Astrocyte (in vitro differentiated cells and primary cell): ENCODE results near the gene CA12. TPM values are rescaled to one million over a fixed set of nuclear protein-coding genes. Genes with fewer than 3 reads are reported as not detected.
A peak's percentile ranks its signal among the peaks of the same experiment; 100 is the strongest.

Experiments used
- DNase-seq: peaks from one replicate; pipeline ENCODE4 v3.0.0-alpha.2; 2010; ENCODE audit warnings: low read depth
- FAIRE-seq: peaks from 2 replicates; lab custom pipeline; 2011; peaks lifted over from hg19 to GRCh38; lab: Jason Lieb, UNC
- H2AFZ ChIP-seq: 2 replicates; pipeline ENCODE4 v1.6.0; 2012; ENCODE audit warnings: low read depth, low read length, inconsistent platforms
- H3K27ac ChIP-seq: 2 replicates; pipeline ENCODE4 v1.5.1; 2011; ENCODE audit warnings: low read depth, low read length, inconsistent platforms
- H3K27me3 ChIP-seq: 2 replicates; pipeline ENCODE4 v1.6.0; 2011; ENCODE audit warnings: low read length, inconsistent platforms; ENCODE audit not compliant: insufficient read depth
- H3K36me3 ChIP-seq: 2 replicates; pipeline ENCODE4 v1.5.1; 2011; ENCODE audit warnings: low read length, inconsistent platforms; ENCODE audit not compliant: insufficient read depth
- H3K4me1 ChIP-seq: 2 replicates; pipeline ENCODE4 v1.5.1; 2011; ENCODE audit warnings: low read length, inconsistent platforms; ENCODE audit not compliant: insufficient read depth
- H3K4me2 ChIP-seq: 2 replicates; pipeline ENCODE4 v1.6.0; 2012; ENCODE audit warnings: low read length, inconsistent platforms
- H3K4me3 ChIP-seq: 2 replicates; pipeline ENCODE4 v1.5.1; 2011; ENCODE audit warnings: low read depth, mild to moderate bottlenecking, low read length, inconsistent platforms; ENCODE audit not compliant: insufficient read depth
- H3K79me2 ChIP-seq: 2 replicates; pipeline ENCODE4 v1.6.0; 2012; ENCODE audit warnings: mild to moderate bottlenecking, low read length, inconsistent platforms; ENCODE audit not compliant: insufficient read depth
- H3K9ac ChIP-seq: 2 replicates; pipeline ENCODE4 v1.6.0; 2012; ENCODE audit warnings: mild to moderate bottlenecking, low read length, inconsistent platforms
- H3K9me3 ChIP-seq: 2 replicates; pipeline ENCODE4 v1.5.1; 2012; ENCODE audit warnings: low read depth, mild to moderate bottlenecking, low read length, inconsistent platforms; ENCODE audit not compliant: insufficient read depth
- H4K20me1 ChIP-seq: 2 replicates; pipeline ENCODE4 v1.6.0; 2012; ENCODE audit warnings: low read length, inconsistent platforms; ENCODE audit not compliant: insufficient read depth
- H3K27ac Mint-ChIP-seq: one replicate; pipeline ENCODE4 v1.8.0; 2021; ENCODE audit warnings: mild to moderate bottlenecking, mixed read lengths; ENCODE audit not compliant: unreplicated experiment
- H3K27me3 Mint-ChIP-seq: one replicate; pipeline ENCODE4 v1.8.0; 2021; ENCODE audit warnings: low read depth, mixed read lengths; ENCODE audit not compliant: unreplicated experiment
- H3K36me3 Mint-ChIP-seq: one replicate; pipeline ENCODE4 v1.8.0; 2021; ENCODE audit warnings: low read depth, mixed read lengths; ENCODE audit not compliant: unreplicated experiment
- H3K4me1 Mint-ChIP-seq: one replicate; pipeline ENCODE4 v1.8.0; 2021; ENCODE audit warnings: low read depth, mixed read lengths; ENCODE audit not compliant: unreplicated experiment
- H3K4me3 Mint-ChIP-seq: one replicate; pipeline ENCODE4 v1.8.0; 2021; ENCODE audit warnings: mild to moderate bottlenecking, moderate library complexity, mixed read lengths; ENCODE audit not compliant: unreplicated experiment
- H3K9me3 Mint-ChIP-seq: one replicate; pipeline ENCODE4 v1.8.0; 2021; ENCODE audit warnings: mild to moderate bottlenecking, mixed read lengths; ENCODE audit not compliant: unreplicated experiment
- EZH2 ChIP-seq: IDR thresholded peaks from 2 replicates; pipeline ENCODE4 v1.6.1; 2012; ENCODE audit warnings: mild to moderate bottlenecking, low read length, inconsistent platforms; ENCODE audit not compliant: insufficient read depth
- total RNA-seq: library from RNA; stranded (reverse); gene quantifications from 2 replicates; pipeline ENCODE4 v1.2.1, GENCODE V29; 2021
- TF ChIP-seq, protein P1 (sequence below): IDR thresholded peaks from 2 replicates; pipeline ENCODE4 v1.5.1; 2011; ENCODE audit warnings: low read depth, mild to moderate bottlenecking, inconsistent platforms, low read length, moderate library complexity; ENCODE audit not compliant: insufficient read depth

The CA12 gene
- total RNA-seq, 1 donor from 2014 or later: 0.54 TPM

DNA sequence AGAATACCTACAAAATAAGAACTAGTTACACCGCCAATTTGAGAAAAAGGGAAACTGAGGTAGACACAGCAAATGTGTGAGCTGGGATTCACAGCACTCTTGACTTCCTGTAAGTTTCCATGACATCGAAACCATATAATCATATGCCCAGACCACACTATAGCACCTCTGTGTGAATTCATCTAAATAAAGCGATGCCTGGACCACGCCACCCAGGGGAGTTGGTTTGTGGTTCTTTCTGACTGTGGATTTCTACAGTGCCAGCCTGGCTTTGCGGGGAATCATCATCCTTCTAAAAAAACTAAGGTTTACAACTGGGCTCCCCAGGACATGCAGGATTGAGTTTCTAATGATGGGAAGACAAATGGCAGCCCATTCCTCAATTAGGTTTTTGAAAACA lies 23.5 kb upstream of the CA12 start:
- TF ChIP-seq EZH2: no peak
- TF ChIP-seq, protein P1, sequence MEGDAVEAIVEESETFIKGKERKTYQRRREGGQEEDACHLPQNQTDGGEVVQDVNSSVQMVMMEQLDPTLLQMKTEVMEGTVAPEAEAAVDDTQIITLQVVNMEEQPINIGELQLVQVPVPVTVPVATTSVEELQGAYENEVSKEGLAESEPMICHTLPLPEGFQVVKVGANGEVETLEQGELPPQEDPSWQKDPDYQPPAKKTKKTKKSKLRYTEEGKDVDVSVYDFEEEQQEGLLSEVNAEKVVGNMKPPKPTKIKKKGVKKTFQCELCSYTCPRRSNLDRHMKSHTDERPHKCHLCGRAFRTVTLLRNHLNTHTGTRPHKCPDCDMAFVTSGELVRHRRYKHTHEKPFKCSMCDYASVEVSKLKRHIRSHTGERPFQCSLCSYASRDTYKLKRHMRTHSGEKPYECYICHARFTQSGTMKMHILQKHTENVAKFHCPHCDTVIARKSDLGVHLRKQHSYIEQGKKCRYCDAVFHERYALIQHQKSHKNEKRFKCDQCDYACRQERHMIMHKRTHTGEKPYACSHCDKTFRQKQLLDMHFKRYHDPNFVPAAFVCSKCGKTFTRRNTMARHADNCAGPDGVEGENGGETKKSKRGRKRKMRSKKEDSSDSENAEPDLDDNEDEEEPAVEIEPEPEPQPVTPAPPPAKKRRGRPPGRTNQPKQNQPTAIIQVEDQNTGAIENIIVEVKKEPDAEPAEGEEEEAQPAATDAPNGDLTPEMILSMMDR: no peak
- DNase-seq (no peak), FAIRE-seq (no peak)
- H2AFZ ChIP-seq: peak overlapping the region; percentile 72
- no peaks in the 10 kb centered on the region for H3K79me2 ChIP-seq
- H3K36me3 Mint-ChIP-seq: no peaks in the 10 kb centered on the region
- H3K27ac ChIP-seq: no peak overlapping the region
- no peaks in the 10 kb centered on the region for H3K27me3 Mint-ChIP-seq
- no peaks in the 10 kb centered on the region for H4K20me1 ChIP-seq
- H3K4me1 ChIP-seq: peaks cover 8% of the 10 kb centered on the region
- peak overlapping the region; percentile 20 for H3K4me3 ChIP-seq
- H3K4me1 Mint-ChIP-seq: peaks cover 5% of the 10 kb centered on the region
- peak overlapping the region; percentile 76 for H3K4me2 ChIP-seq
- no peaks in the 10 kb centered on the region for H3K36me3 ChIP-seq
- peak overlapping the region; percentile 3 for H3K27ac Mint-ChIP-seq
- peaks cover 1% of the 10 kb centered on the region for H3K9me3 Mint-ChIP-seq
- no peaks in the 10 kb centered on the region for H3K27me3 ChIP-seq
- no peak overlapping the region for H3K9ac ChIP-seq
- H3K9me3 ChIP-seq: no peaks in the 10 kb centered on the region
- H3K4me3 Mint-ChIP-seq: no peak overlapping the region

DNA sequence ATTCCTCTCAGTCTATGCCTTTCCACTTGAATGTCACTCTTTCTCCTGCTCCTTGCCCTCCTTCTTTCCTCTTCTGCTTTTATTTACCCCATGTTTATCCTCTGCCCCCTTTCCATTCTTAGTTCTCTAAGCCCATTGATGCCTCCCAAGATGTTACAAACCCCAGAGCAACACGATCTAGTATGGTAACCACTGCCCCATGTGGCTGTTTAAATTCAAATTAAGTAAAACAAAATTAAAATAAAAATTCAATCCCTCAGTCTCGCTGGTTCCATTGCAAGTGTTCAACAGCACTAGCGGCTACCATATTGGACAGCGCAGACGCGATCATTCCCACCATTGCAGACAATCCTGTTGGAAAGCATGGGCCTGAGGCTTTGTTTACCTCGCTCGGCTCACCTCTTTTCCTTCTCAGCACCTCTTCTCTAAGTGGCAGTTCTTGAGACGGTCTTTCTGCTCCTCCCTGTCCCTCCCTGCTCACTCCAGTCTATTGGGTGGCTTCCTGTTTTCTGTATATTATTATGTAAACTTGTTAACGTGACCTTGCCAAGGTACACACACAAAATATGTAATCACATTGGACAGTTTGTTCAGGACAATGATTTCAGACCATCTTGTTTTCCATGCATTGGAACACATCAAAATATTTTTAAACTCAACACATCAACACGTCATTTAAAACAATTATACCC lies 21.8 kb upstream of the CA12 start:
- Histone ChIP-seq H3K4me3 (no peak overlapping the region), H4K20me1 (no peaks in the 10 kb centered on the region), H2AFZ (peak overlapping the region; percentile 49), H3K4me2 (no peak overlapping the region), H3K9ac (no peak overlapping the region), H3K27ac (no peak overlapping the region), H3K4me1 (peaks cover 8% of the 10 kb centered on the region), H3K9me3 (no peaks in the 10 kb centered on the region), H3K27me3 (no peaks in the 10 kb centered on the region), H3K79me2 (no peaks in the 10 kb centered on the region), H3K36me3 (no peaks in the 10 kb centered on the region)
- Mint-ChIP-seq H3K27me3 (peaks cover 1% of the 10 kb centered on the region), H3K4me3 (no peak overlapping the region), H3K27ac (no peak overlapping the region), H3K36me3 (no peaks in the 10 kb centered on the region), H3K9me3 (peaks cover 1% of the 10 kb centered on the region), H3K4me1 (peaks cover 13% of the 10 kb centered on the region)
- DNase-seq (no peak), FAIRE-seq (no peak)
- TF ChIP-seq, protein P1: no peak
- TF ChIP-seq EZH2: no peak

DNA sequence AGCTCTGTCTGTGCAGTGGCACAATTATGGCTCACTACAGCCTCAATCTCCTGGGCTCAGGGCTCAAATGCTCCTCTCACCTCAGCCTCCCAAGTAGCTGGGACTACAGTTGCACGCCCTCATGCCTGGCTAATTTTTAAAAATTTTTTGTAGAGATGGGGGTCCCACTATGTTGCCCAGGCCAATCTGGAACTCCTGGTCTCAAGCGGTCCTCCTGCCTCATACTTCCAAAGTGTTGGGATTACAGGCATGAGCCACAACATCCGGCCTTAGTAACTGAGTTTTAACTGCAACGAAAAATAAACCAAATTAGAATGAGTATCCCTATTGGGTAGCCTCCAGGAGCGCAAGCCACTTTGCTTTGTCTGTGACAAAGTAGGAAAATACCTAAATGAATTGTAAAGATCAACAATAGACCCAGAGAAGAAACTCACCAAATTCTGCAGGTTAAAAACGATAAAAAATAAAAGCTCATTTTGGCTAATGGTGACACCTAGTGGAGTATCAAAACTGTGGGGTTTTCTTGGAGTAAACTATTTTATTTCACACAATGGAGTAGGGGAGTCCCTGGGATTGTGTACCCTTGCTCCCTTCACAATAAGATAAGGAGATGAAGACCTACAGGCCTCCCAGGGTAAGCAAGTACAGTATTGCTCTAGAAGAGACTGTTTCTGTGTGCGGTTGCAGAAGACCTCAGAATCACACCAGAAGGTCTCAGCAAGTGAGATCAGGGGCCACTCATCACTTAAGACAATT lies 21.0 kb upstream of the CA12 start:
- Histone ChIP-seq H4K20me1 (no peaks in the 10 kb centered on the region), H3K4me3 (no peak overlapping the region), H2AFZ (peak overlapping the region; percentile 49), H3K9ac (no peak overlapping the region), H3K9me3 (no peaks in the 10 kb centered on the region), H3K27me3 (no peaks in the 10 kb centered on the region), H3K4me2 (peak overlapping the region; percentile 43), H3K79me2 (no peaks in the 10 kb centered on the region), H3K36me3 (no peaks in the 10 kb centered on the region), H3K4me1 (peaks cover 8% of the 10 kb centered on the region), H3K27ac (no peak overlapping the region)
- DNase-seq (peak; percentile 13), FAIRE-seq (no peak)
- no peak overlapping the region for H3K27ac Mint-ChIP-seq
- H3K4me1 Mint-ChIP-seq: peaks cover 13% of the 10 kb centered on the region
- peaks cover 1% of the 10 kb centered on the region for H3K9me3 Mint-ChIP-seq
- no peak for TF ChIP-seq EZH2
- TF ChIP-seq, protein P1: peak; percentile 67
- H3K4me3 Mint-ChIP-seq: no peak overlapping the region
- H3K27me3 Mint-ChIP-seq: peaks cover 6% of the 10 kb centered on the region
- no peaks in the 10 kb centered on the region for H3K36me3 Mint-ChIP-seq
